ENCODE measurements around the gene SPATS2. TPM values are rescaled to one million over a fixed set of nuclear protein-coding genes. Genes with fewer than 3 reads are reported as not detected.

The SPATS2 gene
- total and polyA plus RNA-seq, 2 donors (not counting 3 experiments of a cell fraction or from before 2014, with no cell fraction given): 55.8 to 66.5 TPM

GRCh38 chr12:49483619-49484018, 116.4 kb downstream of the SPATS2 start:
- DNase-seq (ENCODE audit: low read depth, low spot score): no peak
- no peak overlapping the region for H3K9ac ChIP-seq (replicated peaks; ENCODE audit: extremely low read depth, insufficient read depth, low read length)
- FAIRE-seq: peak; percentile 43
- H3K27me3 ChIP-seq (ENCODE audit: control insufficient read depth in 2 of 2, insufficient read depth in 2 of 2, low read length in 2 of 2): no peaks in the 10 kb centered on the region
- POLR2A ChIA-PET: interaction anchor here (0.6 kb wide), 1 partner anchor 340 kb away, joined by 4 read pairs; no protein-coding TSS in a partner anchor
- H3K27ac ChIP-seq (ENCODE audit: insufficient read depth, low read depth, low read length): peak overlapping the region; percentile 12
- dilution Hi-C loops (cut with MboI; ENCODE audit: extremely low pct_ligation_motif_present, low sequenced_read_pairs) (no loop called here), intact Hi-C loops (cut with micrococcal nuclease) (no loop called here)
- H3K9me1 ChIP-seq (replicated peaks; ENCODE audit: control insufficient read depth, extremely low read depth, insufficient read depth, low read length): no peaks in the 10 kb centered on the region
- BruUV-seq (replicated peaks): no TSS peak
- H3K79me2 ChIP-seq (ENCODE audit: control insufficient read depth, insufficient read depth, low read length): peaks cover 61% of the 10 kb centered on the region
- no peaks in the 10 kb centered on the region for H4K20me1 ChIP-seq (replicated peaks; ENCODE audit: control insufficient read depth, extremely low read depth, insufficient read depth, low read length)
- no peak overlapping the region for H3K4me3 ChIP-seq (replicated peaks in 1 of 3; ENCODE audit: insufficient read depth in 1 of 3, low read depth in 1 of 3, low read length in 3 of 3)
- peaks cover 0 to 5% of the 10 kb centered on the region in 2 experiments for H3K36me3 ChIP-seq (ENCODE audit: control insufficient read depth in 2 of 2, extremely low read depth in 1 of 2, insufficient read depth in 2 of 2, low read length in 2 of 2)
- H3K9me3 ChIP-seq (replicated peaks; ENCODE audit: control insufficient read depth, insufficient read depth, low read length): no peaks in the 10 kb centered on the region
- TF ChIP-seq FOS (IDR thresholded peaks at IDR 0.05; ENCODE audit: borderline replicate concordance, insufficient read depth, low read length) (no peak), EZH2 (IDR thresholded peaks at IDR 0.05; ENCODE audit: borderline replicate concordance, low read depth, low read length, severe bottlenecking) (no peak), JUN (IDR thresholded peaks at IDR 0.05; ENCODE audit: borderline replicate concordance, insufficient read depth, insufficient read length, low read depth) (no peak), POLR2AphosphoS5 (IDR thresholded peaks at IDR 0.05; ENCODE audit: insufficient read depth, low read depth, low read length) (no peak), MAX (IDR thresholded peaks at IDR 0.05; ENCODE audit: insufficient read depth, insufficient read length) (no peak), GATA2 (IDR thresholded peaks at IDR 0.05; ENCODE audit: insufficient read depth, insufficient read length, low read depth, low read length) (no peak), MYC (IDR thresholded peaks at IDR 0.05; ENCODE audit: low read depth, low read length) (no peak), CTCF (IDR thresholded peaks at IDR 0.05; ENCODE audit: extremely low read depth in 1 of 2, insufficient read depth in 1 of 2, low read depth in 1 of 2, low read length in 2 of 2) (no peak), POLR2A (IDR thresholded peaks at IDR 0.05; ENCODE audit: low read depth, low read length) (no peak)
- CTCF ChIA-PET: interaction anchor here (1.0 to 4.6 kb wide), 11 partner anchors 11 to 136 kb away, joined by 3 to 27 read pairs (median 4); no protein-coding TSS in a partner anchor
- no peak overlapping the region for H2AFZ ChIP-seq (ENCODE audit: low read depth, low read length)
- no peak overlapping the region for H3K4me2 ChIP-seq (ENCODE audit: insufficient read depth, low read length)
- peaks cover 26% of the 10 kb centered on the region for H3K4me1 ChIP-seq (ENCODE audit: control insufficient read depth, extremely low read depth, insufficient read depth, low read length)

Data from endothelial cell of umbilical vein (primary cell).